ENCODE measurements around the gene RGL2.

RGL2 gene

GRCh38 chr6:33315793-33316602, 17.3 kb upstream of the RGL2 start:
- H3K4me1 ChIP-seq (ENCODE audit: control insufficient read depth, low read depth, low read length), result peaks cover 15% of the 10 kb centered on the region
- no peaks in the 10 kb centered on the region for H3K9me3 ChIP-seq (ENCODE audit: control insufficient read depth, low read depth, low read length)
- H3K36me3 ChIP-seq (ENCODE audit: control insufficient read depth, low read depth, low read length), result peaks cover 23% of the 10 kb centered on the region
- no peaks in the 10 kb centered on the region for H3K27me3 ChIP-seq (ENCODE audit: control insufficient read depth, insufficient read depth, low read length)
- H3K9ac ChIP-seq (ENCODE audit: low read length), result no peak overlapping the region
- no peak overlapping the region for H3K4me3 ChIP-seq (ENCODE audit: low read length)
- no peak overlapping the region for H3K27ac ChIP-seq (ENCODE audit: low read length)

- Histone ChIP-seq H3K36me3 (ENCODE audit: control insufficient read depth, low read depth, low read length) (peaks cover 17% of the 10 kb centered on the region), H3K9me3 (ENCODE audit: control insufficient read depth, low read depth, low read length) (no peaks in the 10 kb centered on the region), H3K27ac (ENCODE audit: low read length) (no peak overlapping the region), H3K9ac (ENCODE audit: low read length) (no peak overlapping the region), H3K27me3 (ENCODE audit: control insufficient read depth, insufficient read depth, low read length) (no peaks in the 10 kb centered on the region), H3K4me1 (ENCODE audit: control insufficient read depth, low read depth, low read length) (peaks cover 15% of the 10 kb centered on the region), H3K4me3 (ENCODE audit: low read length) (peak overlapping the region; percentile 89)
Measured at GRCh38 chr6:33314943-33315792, 16.4 kb upstream of the RGL2 start.

- no peaks in the 10 kb centered on the region for H3K27me3 ChIP-seq (ENCODE audit: control insufficient read depth, insufficient read depth, low read length)
- no peak overlapping the region for H3K27ac ChIP-seq (ENCODE audit: low read length)
- peaks cover 11% of the 10 kb centered on the region for H3K36me3 ChIP-seq (ENCODE audit: control insufficient read depth, low read depth, low read length)
- H3K4me1 ChIP-seq (ENCODE audit: control insufficient read depth, low read depth, low read length), result peaks cover 15% of the 10 kb centered on the region
- H3K9me3 ChIP-seq (ENCODE audit: control insufficient read depth, low read depth, low read length), result no peaks in the 10 kb centered on the region
- peak overlapping the region; percentile 89 for H3K4me3 ChIP-seq (ENCODE audit: low read length)
- H3K9ac ChIP-seq (ENCODE audit: low read length), result peak overlapping the region; percentile 82
Measured at GRCh38 chr6:33314515-33314942, 15.8 kb upstream of the RGL2 start.

GRCh38 chr6:33313709-33314514, 15.2 kb upstream of the RGL2 start, which contains the start of gene TAPBP:
Gene TAPBP, minus strand, starts transcription at chr6:33314078. Its CDS starts 37 bp downstream, at chr6:33314041.
- H3K4me1 ChIP-seq (ENCODE audit: control insufficient read depth, low read depth, low read length), result peaks cover 15% of the 10 kb centered on the region
- no peaks in the 10 kb centered on the region for H3K27me3 ChIP-seq (ENCODE audit: control insufficient read depth, insufficient read depth, low read length)
- H3K27ac ChIP-seq (ENCODE audit: low read length), result peak within 1 kb of the TSS; percentile 31
- H3K36me3 ChIP-seq (ENCODE audit: control insufficient read depth, low read depth, low read length), result peaks cover 5% of the 10 kb centered on the region
- peak within 1 kb of the TSS; percentile 82 for H3K9ac ChIP-seq (ENCODE audit: low read length)
- peak within 1 kb of the TSS; percentile 89 for H3K4me3 ChIP-seq (ENCODE audit: low read length)
- H3K9me3 ChIP-seq (ENCODE audit: control insufficient read depth, low read depth, low read length), result no peaks in the 10 kb centered on the region

GRCh38 chr6:33313105-33313708, 14.5 kb upstream of the RGL2 start:
- peak overlapping the region; percentile 31 for H3K27ac ChIP-seq (ENCODE audit: low read length)

GRCh38 chr6:33312361-33313104, 13.8 kb upstream of the RGL2 start:
- Histone ChIP-seq H3K9ac (ENCODE audit: low read length) (peak overlapping the region; percentile 82), H3K27me3 (ENCODE audit: control insufficient read depth, insufficient read depth, low read length) (no peaks in the 10 kb centered on the region), H3K27ac (ENCODE audit: low read length) (no peak overlapping the region), H3K4me3 (ENCODE audit: low read length) (peak overlapping the region; percentile 89), H3K9me3 (ENCODE audit: control insufficient read depth, low read depth, low read length) (no peaks in the 10 kb centered on the region), H3K4me1 (ENCODE audit: control insufficient read depth, low read depth, low read length) (peaks cover 15% of the 10 kb centered on the region), H3K36me3 (ENCODE audit: control insufficient read depth, low read depth, low read length) (no peaks in the 10 kb centered on the region)

More at GRCh38 chr6:33313105-33313708, 14.5 kb upstream of the RGL2 start:
- Histone ChIP-seq H3K27me3 (ENCODE audit: control insufficient read depth, insufficient read depth, low read length) (no peaks in the 10 kb centered on the region), H3K36me3 (ENCODE audit: control insufficient read depth, low read depth, low read length) (no peaks in the 10 kb centered on the region), H3K9me3 (ENCODE audit: control insufficient read depth, low read depth, low read length) (no peaks in the 10 kb centered on the region), H3K4me3 (ENCODE audit: low read length) (peak overlapping the region; percentile 89), H3K4me1 (ENCODE audit: control insufficient read depth, low read depth, low read length) (peaks cover 15% of the 10 kb centered on the region), H3K9ac (ENCODE audit: low read length) (peak overlapping the region; percentile 82)

- no peak overlapping the region for H3K27ac ChIP-seq (ENCODE audit: low read length)
Measured at GRCh38 chr6:33306356-33306755, 7.6 kb upstream of the RGL2 start.

GRCh38 chr6:33305052-33305451, 6.3 kb upstream of the RGL2 start:
- Histone ChIP-seq H3K36me3 (ENCODE audit: control insufficient read depth, low read depth, low read length) (peaks cover 8% of the 10 kb centered on the region), H3K4me3 (ENCODE audit: low read length) (no peak overlapping the region), H3K4me1 (ENCODE audit: control insufficient read depth, low read depth, low read length) (no peaks in the 10 kb centered on the region), H3K27me3 (ENCODE audit: control insufficient read depth, insufficient read depth, low read length) (no peaks in the 10 kb centered on the region), H3K9me3 (ENCODE audit: control insufficient read depth, low read depth, low read length) (no peaks in the 10 kb centered on the region), H3K27ac (ENCODE audit: low read length) (no peak overlapping the region), H3K9ac (ENCODE audit: low read length) (no peak overlapping the region)

More at GRCh38 chr6:33306356-33306755, 7.6 kb upstream of the RGL2 start:
- H3K9ac ChIP-seq (ENCODE audit: low read length), result no peak overlapping the region
- H3K4me3 ChIP-seq (ENCODE audit: low read length), result no peak overlapping the region
- no peaks in the 10 kb centered on the region for H3K9me3 ChIP-seq (ENCODE audit: control insufficient read depth, low read depth, low read length)
- no peaks in the 10 kb centered on the region for H3K4me1 ChIP-seq (ENCODE audit: control insufficient read depth, low read depth, low read length)
- H3K27me3 ChIP-seq (ENCODE audit: control insufficient read depth, insufficient read depth, low read length), result no peaks in the 10 kb centered on the region
- peaks cover 8% of the 10 kb centered on the region for H3K36me3 ChIP-seq (ENCODE audit: control insufficient read depth, low read depth, low read length)

GRCh38 chr6:33304216-33304615, 5.5 kb upstream of the RGL2 start:
- no peak overlapping the region for H3K27ac ChIP-seq (ENCODE audit: low read length)
- no peaks in the 10 kb centered on the region for H3K27me3 ChIP-seq (ENCODE audit: control insufficient read depth, insufficient read depth, low read length)
- no peak overlapping the region for H3K9ac ChIP-seq (ENCODE audit: low read length)
- H3K36me3 ChIP-seq (ENCODE audit: control insufficient read depth, low read depth, low read length), result peaks cover 8% of the 10 kb centered on the region
- H3K9me3 ChIP-seq (ENCODE audit: control insufficient read depth, low read depth, low read length), result no peaks in the 10 kb centered on the region
- no peaks in the 10 kb centered on the region for H3K4me1 ChIP-seq (ENCODE audit: control insufficient read depth, low read depth, low read length)
- no peak overlapping the region for H3K4me3 ChIP-seq (ENCODE audit: low read length)

- Histone ChIP-seq H3K36me3 (ENCODE audit: control insufficient read depth, low read depth, low read length) (peaks cover 8% of the 10 kb centered on the region), H3K27me3 (ENCODE audit: control insufficient read depth, insufficient read depth, low read length) (no peaks in the 10 kb centered on the region), H3K9me3 (ENCODE audit: control insufficient read depth, low read depth, low read length) (no peaks in the 10 kb centered on the region), H3K4me3 (ENCODE audit: low read length) (no peak overlapping the region), H3K9ac (ENCODE audit: low read length) (no peak overlapping the region), H3K4me1 (ENCODE audit: control insufficient read depth, low read depth, low read length) (peaks cover 3% of the 10 kb centered on the region), H3K27ac (ENCODE audit: low read length) (no peak overlapping the region)
Measured at GRCh38 chr6:33301877-33302276, 3.1 kb upstream of the RGL2 start.

Measured in iPS-18a (cell line).